SH-SY5Y (cell line): ENCODE measurements around the gene ZER1.

Experiments
- GATA2 ChIP-seq: IDR thresholded peaks from 2 replicates; pipeline ENCODE4 v1.6.1; 2011; ENCODE audit warnings: mild to moderate bottlenecking, low read depth, low read length
- GATA3 ChIP-seq: IDR thresholded peaks from 2 replicates; pipeline ENCODE4 v1.6.1; 2011; ENCODE audit warnings: low read depth, mild to moderate bottlenecking, low read length, moderate library complexity

GRCh38 chr9:128705051-128705965, 66.4 kb downstream of the ZER1 start:
- TF ChIP-seq GATA2 (no peak), GATA3 (no peak)
